HepG2 (cell line): ENCODE measurements around the gene CABP2. TPM values are rescaled to one million over a fixed set of nuclear protein-coding genes. Genes with fewer than 3 reads are reported as not detected.
A peak's percentile ranks its signal among the peaks of the same experiment; 100 is the strongest.

Source experiments
- ATF2 ChIP-seq: sonication (generic); formaldehyde crosslinking; IDR thresholded peaks from 2 replicates; pipeline ENCODE4 v1.4.0; 2020; ENCODE audit warnings: missing genetic modification reagents
- BRF2 ChIP-seq: sonication (generic); formaldehyde crosslinking; IDR thresholded peaks from 2 replicates; pipeline ENCODE4 v1.8.1; 2022; ENCODE audit warnings: mild to moderate bottlenecking, missing genetic modification reagents
- DMAP1 ChIP-seq: IDR thresholded peaks from 2 replicates; pipeline ENCODE4 v1.6.1; 2016
- GMEB1 ChIP-seq: sonication (generic); formaldehyde crosslinking; IDR thresholded peaks from 2 replicates; pipeline ENCODE4 v1.5.1; 2020; ENCODE audit warnings: missing genetic modification reagents, mild to moderate bottlenecking, borderline replicate concordance
- HOXA3 ChIP-seq: sonication (generic); formaldehyde crosslinking; IDR thresholded peaks from 2 replicates; pipeline ENCODE4 v1.5.0; 2020; ENCODE audit warnings: missing genetic modification reagents
- SOX5 ChIP-seq: IDR thresholded peaks from 2 replicates; pipeline ENCODE4 v1.6.1; 2016; ENCODE audit warnings: borderline replicate concordance
- TEAD3 ChIP-seq: optimal IDR thresholded peaks from 2 replicates; pipeline ENCODE3; 2016; ENCODE audit warnings: borderline replicate concordance
- ZBTB40 ChIP-seq, 2 experiments: fragments of 450-650 bp in 1 of 2; sonication (generic) in 1 of 2; formaldehyde crosslinking in 1 of 2; IDR thresholded peaks; 2 replicates each; pipeline versions ENCODE4 v1.6.1 to v1.8.0; 2016 to 2022; ENCODE audit warnings: antibody characterized with exemption in 1 of 2, mild to moderate bottlenecking in 1 of 2, missing genetic modification reagents in 1 of 2
- ZFP36 ChIP-seq: fragments of 150-350 bp; IDR thresholded peaks from 2 replicates; pipeline ENCODE4 v1.6.1; 2018; ENCODE audit warnings: borderline replicate concordance, low read length, low read depth; ENCODE audit not compliant: partially characterized antibody
- ZNF451 ChIP-seq: sonication (generic); formaldehyde crosslinking; IDR thresholded peaks from 2 replicates; pipeline ENCODE4 v1.5.0; 2020; ENCODE audit warnings: mild to moderate bottlenecking, missing genetic modification reagents
- ZNF766 ChIP-seq: sonication (generic); formaldehyde crosslinking; IDR thresholded peaks from 2 replicates; pipeline ENCODE4 v1.5.0; 2020; ENCODE audit warnings: missing genetic modification reagents, borderline replicate concordance
- ZNF782 ChIP-seq: sonication (generic); formaldehyde crosslinking; IDR thresholded peaks from 2 replicates; pipeline ENCODE4 v1.4.0; 2020; ENCODE audit warnings: missing genetic modification reagents, mild to moderate bottlenecking, borderline replicate concordance
- ZUFSP ChIP-seq: sonication (generic); formaldehyde crosslinking; IDR thresholded peaks from 2 replicates; pipeline ENCODE4 v1.9.0; 2021; ENCODE audit warnings: missing genetic modification reagents, mild to moderate bottlenecking, borderline replicate concordance
- polyA plus RNA-seq, 8 experiments: library from polyadenylated mRNA; depleted of rRNA in 3 of 8; stranded (reverse) in 7 of 8; unstranded in 1 of 8; fragments of >200 nt; fragmentation: Illumina TruSeq in 4 of 8; extraction: Trizol in 4 of 8; gene quantifications; 2 replicates each; pipeline versions ENCODE4 v1.2.1 to v1.2.3, GENCODE V29; 2011 to 2016; ENCODE audit warnings: low read depth in 4 of 8, missing spikeins in 1 of 8, mixed read lengths in 1 of 8; ENCODE audit not compliant: insufficient read depth in 1 of 8
- total RNA-seq, 5 experiments: library from RNA; depleted of rRNA; stranded (reverse); fragments of >200 nt; fragmentation: Illumina TruSeq; extraction: Trizol; gene quantifications; 2 replicates each; pipeline ENCODE4 v1.2.3, GENCODE V29; 2016; ENCODE audit warnings: low read depth in 1 of 5

The CABP2 gene
- total and polyA plus RNA-seq, 2 of the 13 experiments (the other 11 are each of a cell fraction or from before 2014, with no cell fraction given) = not detected

GRCh38 chr11:67508486-67509121 is 14.6 kb downstream of the CABP2 start (continued):
- no peak for TF ChIP-seq ZUFSP (CRISPR knock-in tag)
- TF ChIP-seq SOX5 = peak; percentile 26; the same call in 1 of the 2 replicates
- peak; percentile 89 for TF ChIP-seq ATF2 (CRISPR knock-in tag)
- TF ChIP-seq BRF2 = no peak
- TF ChIP-seq HOXA3 (CRISPR knock-in tag) = peak; percentile 96
- peak; percentile 86 for TF ChIP-seq GMEB1 (CRISPR knock-in tag)
- TF ChIP-seq ZNF766 (CRISPR knock-in tag) = peak; percentile 73; the same call in 1 of the 2 replicates
- TF ChIP-seq ZNF782 = 0 out of 2 replicates have a peak, but pooled peaks have one; percentile 13
- no peak for TF ChIP-seq ZFP36
- TF ChIP-seq ZNF451 (CRISPR knock-in tag) = peak; percentile 86
- no peak for TF ChIP-seq ZBTB40 (IDR thresholded peaks at IDR 0.05)
- peak; percentile 33; the same call in 1 of the 2 replicates for TF ChIP-seq ZBTB40 (CRISPR knock-in tag; IDR thresholded peaks at IDR 0.05)
- TF ChIP-seq TEAD3 = peak; percentile 41
- TF ChIP-seq DMAP1 (CRISPR knock-in tag) = peak; percentile 88
